HG02943 (cell line): ENCODE results near the gene COQ2.
A peak's percentile ranks its signal among the peaks of the same experiment; 100 is the strongest.

Experiments used
- ATAC-seq: cut with Tn5 transposase; IDR thresholded peaks from one replicate; pipeline ENCODE4 v1.9.1; 2021; ENCODE audit warnings: mild to moderate bottlenecking, low read depth, moderate library complexity; ENCODE audit not compliant: unreplicated experiment

COQ2 gene

GRCh38 chr4:83219344-83220331 is 65.0 kb downstream of the COQ2 start:
- no peak for ATAC-seq

- ATAC-seq, result peak; percentile 59
Observed at GRCh38 chr4:83217721-83218522, 66.7 kb downstream of the COQ2 start.

- no peak for ATAC-seq
Observed at GRCh38 chr4:83216959-83217683, 67.5 kb downstream of the COQ2 start.

GRCh38 chr4:83214079-83214478 is 70.5 kb downstream of the COQ2 start:
- ATAC-seq, result no peak
